GM12878 (cell line): ENCODE data around the gene CACNA1A. TPM values are rescaled to one million over a fixed set of nuclear protein-coding genes. Genes with fewer than 3 reads are reported as not detected.

Experiments used
- ATAC-seq: fragments of 200-7000 bp; cut with Tn5 transposase; 3 replicates; pipeline ENCODE4 v1.9.1; 2020; ENCODE audit warnings: mild to moderate bottlenecking, moderate library complexity
- BruUV-seq: library from RNA; stranded (reverse); fragments of 400-500 nt; replicated peaks from 2 replicates; lab custom pipeline; 2021; lab: Mats Ljungman, UMichigan
- CTCF ChIA-PET: fragments of 300-600 bp; sonication (Branson Sonifier 250); formaldehyde crosslinking; extraction: SDS; loops from one replicate; lab custom pipeline; 2021; ENCODE audit warnings: inconsistent platforms; lab: Yijun Ruan, JAX
- POLR2A ChIA-PET: fragments of 350-600 bp; formaldehyde crosslinking; extraction: SDS; loops from one replicate; lab custom pipeline; 2021; ENCODE audit warnings: inconsistent platforms; lab: Charles Lee
- RAD21 ChIA-PET: fragments of 300-600 bp; sonication (Branson Sonifier 250); formaldehyde crosslinking; loops from one replicate; lab custom pipeline; 2023; ENCODE audit warnings: antibody characterized with exemption; ENCODE audit not compliant: unreplicated experiment; lab: Charles Lee
- SMC1A ChIA-PET: fragments of 300-600 bp; sonication (Branson Sonifier 250); formaldehyde crosslinking; loops from one replicate; lab custom pipeline; 2023; ENCODE audit not compliant: unreplicated experiment, uncharacterized antibody; lab: Charles Lee
- DNase-seq: peaks from one replicate; pipeline ENCODE4 v3.0.0-alpha.2; 2011; ENCODE audit warnings: low read depth, low spot score
- FAIRE-seq: peaks from 3 replicates; lab custom pipeline; 2011; peaks lifted over from hg19 to GRCh38; lab: Jason Lieb, UNC
- H2AFZ ChIP-seq: 2 replicates; pipeline ENCODE4 v1.6.0; 2011; ENCODE audit warnings: low read depth, low read length, control low read depth; ENCODE audit not compliant: control insufficient read depth
- H3K27ac ChIP-seq: 2 replicates; pipeline ENCODE4 v1.5.1; 2011; ENCODE audit warnings: control low read depth; ENCODE audit not compliant: control insufficient read depth, insufficient read depth
- H3K27me3 ChIP-seq, 2 experiments: replicated peaks in 1 of 2; 2 replicates each; pipeline versions ENCODE4 v1.6.0 to v1.6.1; 2011; ENCODE audit warnings: low read length in 1 of 2; ENCODE audit not compliant: control insufficient read depth in 2 of 2, insufficient read depth in 2 of 2
- H3K36me3 ChIP-seq, 2 experiments: 2 replicates each; pipeline ENCODE4 v1.5.1; 2011; ENCODE audit warnings: low read length in 1 of 2; ENCODE audit not compliant: control insufficient read depth in 2 of 2, insufficient read depth in 2 of 2
- H3K4me1 ChIP-seq: 2 replicates; pipeline ENCODE4 v1.6.1; 2011; ENCODE audit warnings: mild to moderate bottlenecking, low read length, moderate library complexity, mixed read lengths; ENCODE audit not compliant: control insufficient read depth, insufficient read depth
- H3K4me2 ChIP-seq: 2 replicates; pipeline ENCODE4 v1.6.0; 2011; ENCODE audit warnings: control low read depth; ENCODE audit not compliant: control insufficient read depth, insufficient read depth
- H3K4me3 ChIP-seq: fragments of 200-600 bp; sonication (generic); 2 replicates; pipeline ENCODE4 v1.5.1; 2016
- H3K79me2 ChIP-seq: 2 replicates; pipeline ENCODE4 v1.6.0; 2011; ENCODE audit warnings: low read length; ENCODE audit not compliant: control insufficient read depth, insufficient read depth
- H3K9ac ChIP-seq: 2 replicates; pipeline ENCODE4 v1.8.0; 2011; ENCODE audit warnings: low read length, control low read depth, mixed read lengths; ENCODE audit not compliant: control insufficient read depth, insufficient read depth
- H3K9me3 ChIP-seq: replicated peaks from 3 replicates; pipeline ENCODE4 v1.5.1; 2011; ENCODE audit warnings: mild to moderate bottlenecking, low read length; ENCODE audit not compliant: control insufficient read depth, insufficient read depth
- H4K20me1 ChIP-seq: 2 replicates; pipeline ENCODE4 v1.6.0; 2011; ENCODE audit not compliant: control insufficient read depth, insufficient read depth
- BMI1 ChIP-seq: fragments of 450-650 bp; IDR thresholded peaks from 2 replicates; pipeline ENCODE4 v1.6.1; 2016; ENCODE audit warnings: mild to moderate bottlenecking, moderate library complexity, borderline replicate concordance
- DPF2 ChIP-seq: fragments of 450-650 bp; IDR thresholded peaks from 2 replicates; pipeline ENCODE4 v1.6.1; 2017; ENCODE audit warnings: mild to moderate bottlenecking
- IRF5 ChIP-seq: fragments of 450-650 bp; IDR thresholded peaks from 2 replicates; pipeline ENCODE4 v1.6.1; 2017; ENCODE audit warnings: borderline replicate concordance
- MXI1 ChIP-seq: fragments of 150-350 bp; IDR thresholded peaks from 2 replicates; pipeline ENCODE4 v1.6.1; 2011; ENCODE audit warnings: low read depth, mild to moderate bottlenecking, inconsistent platforms, low read length, improper control_type of control experiment
- MYB ChIP-seq: fragments of 150-350 bp; IDR thresholded peaks from 2 replicates; pipeline ENCODE4 v1.6.1; 2014; ENCODE audit warnings: mild to moderate bottlenecking, low read depth, low read length, borderline replicate concordance
- NKRF ChIP-seq: fragments of 450-650 bp; conservative IDR thresholded peaks from 2 replicates; pipeline ENCODE4 v1.6.1; 2017; ENCODE audit warnings: mild to moderate bottlenecking, moderate library complexity
- PAX5 ChIP-seq: IDR thresholded peaks from 2 replicates; pipeline ENCODE4 v1.6.1; 2011; ENCODE audit warnings: low read depth, low read length, borderline replicate concordance
- STAT1 ChIP-seq: fragments of 450-650 bp; conservative IDR thresholded peaks from 2 replicates; pipeline ENCODE4 v1.6.1; 2014; ENCODE audit warnings: antibody characterized with exemption, mild to moderate bottlenecking
- TCF12 ChIP-seq: IDR thresholded peaks from 2 replicates; pipeline ENCODE4 v1.6.1; 2011; ENCODE audit warnings: low read depth, mild to moderate bottlenecking, low read length
- ZZZ3 ChIP-seq: IDR thresholded peaks from 2 replicates; pipeline ENCODE4 v1.6.1; 2011; ENCODE audit warnings: low read depth; ENCODE audit not compliant: control insufficient read depth, insufficient read length
- WGBS: methylation state at CpG from one replicate; pipeline ENCODE4 v1.1.6; 2016; ENCODE audit warnings: low lambda C conversion rate; ENCODE audit not compliant: insufficient replicate concordance, insufficient coverage; ENCODE audit errors: missing lambda C conversion rate; 5-methylcytosine and 5-hydroxymethylcytosine counted together
- in situ Hi-C: fragments of 300-500 bp; cut with MboI; formaldehyde crosslinking; loops from 9 replicates; pipeline ENCODE4 v1.14.3; 2018; ENCODE audit warnings: mixed read lengths
- intact Hi-C: fragments of 100-400 bp; cut with micrococcal nuclease; formaldehyde crosslinking; loops from one replicate; pipeline ENCODE4 v1.14.2; 2022; ENCODE audit not compliant: unreplicated experiment
- polyA plus RNA-seq, 11 experiments: library from polyadenylated mRNA; depleted of rRNA in 4 of 11; unstranded in 6 of 11; stranded (reverse) in 5 of 11; fragments of >200 nt; fragmentation: Nextera tagmentation in 4 of 11; fragmentation: Illumina TruSeq in 1 of 11; extraction: Ambion mirVana in 4 of 11; extraction: Trizol in 1 of 11; gene quantifications; 1 replicate in 1 of 11; 2 replicates in 10 of 11; pipeline versions ENCODE4 v1.2.1 to v1.2.3, GENCODE V29; 2011 to 2016; ENCODE audit warnings: inconsistent platforms in 2 of 11, missing spikeins in 2 of 11, low read depth in 1 of 11
- total RNA-seq, 4 experiments: library from RNA; depleted of rRNA in 3 of 4; stranded (reverse); fragments of >200 nt in 3 of 4; fragmentation: Illumina TruSeq in 1 of 4; extraction: Trizol in 1 of 4; gene quantifications; 2 replicates each; pipeline versions ENCODE4 v1.2.1 to v1.2.3, GENCODE V29; 2013 to 2021

The CACNA1A gene
- total and polyA plus RNA-seq, 10 of the 15 experiments (the other 5 are each of a cell fraction or from before 2014, with no cell fraction given) = 1.1 to 4.4 (median 2.5) TPM

- ChIA-PET SMC1A (no interaction called here), RAD21 (no interaction called here), POLR2A (no interaction called here), CTCF (no interaction called here)
- WGBS = 29% methylated on average over 7 of the region's 7 CpGs
- DNase-seq (no peak), FAIRE-seq (no peak), ATAC-seq (no peak)
- Histone ChIP-seq H3K27me3 (no peaks in the 10 kb centered on the region), H2AFZ (no peak overlapping the region), H3K4me1 (peaks cover under 1% of the 10 kb centered on the region; the same call in 1 of the 2 replicates), H3K4me2 (no peak overlapping the region), H4K20me1 (no peaks in the 10 kb centered on the region), H3K9me3 (no peaks in the 10 kb centered on the region), H3K79me2 (no peaks in the 10 kb centered on the region), H3K4me3 (no peak overlapping the region), H3K27ac (no peak overlapping the region), H3K9ac (no peak overlapping the region), H3K36me3 (no peaks in the 10 kb centered on the region)
- no TSS peak for BruUV-seq
- intact Hi-C loops (no loop called here), in situ Hi-C loops (no loop called here)
- TF ChIP-seq BMI1 (no peak), MXI1 (no peak)
Observed at GRCh38 chr19:13229246-13229645, 277.0 kb downstream of the CACNA1A start.

DNA sequence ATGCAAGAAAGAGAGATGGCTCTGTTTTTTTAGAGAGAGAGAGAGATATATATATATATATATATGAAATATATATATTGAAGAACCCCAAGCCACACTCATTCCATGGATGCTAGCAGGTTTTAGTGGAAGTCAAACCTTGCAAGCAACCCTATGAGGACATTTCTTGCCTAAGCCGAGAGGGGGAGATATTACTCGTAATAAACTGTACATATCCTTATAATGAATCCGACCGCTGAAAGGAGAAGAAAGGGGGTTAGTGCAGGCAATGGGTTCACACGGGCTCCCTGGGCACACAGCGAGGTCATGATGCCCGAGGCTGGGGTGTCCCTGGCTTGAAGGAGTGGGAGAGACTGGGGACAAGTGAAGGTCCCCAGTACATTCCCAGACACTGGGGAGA lies 277.7 kb downstream of the CACNA1A start:
- ChIA-PET CTCF (no interaction called here), POLR2A (no interaction called here), SMC1A (no interaction called here), RAD21 (no interaction called here)
- in situ Hi-C loops (no loop called here), intact Hi-C loops (no loop called here)
- DNase-seq (no peak), ATAC-seq (no peak), FAIRE-seq (no peak)
- no peaks in the 10 kb centered on the region for H4K20me1 ChIP-seq
- BruUV-seq = no TSS peak
- no peak overlapping the region for H3K27ac ChIP-seq
- H3K9ac ChIP-seq = no peak overlapping the region
- TF ChIP-seq STAT1 = no peak
- no peak for TF ChIP-seq ZZZ3
- no peak for TF ChIP-seq TCF12
- no peak for TF ChIP-seq MYB
- TF ChIP-seq IRF5 = no peak
- TF ChIP-seq NKRF = no peak
- no peak for TF ChIP-seq PAX5
- TF ChIP-seq DPF2 = no peak
- no peak overlapping the region for H3K4me3 ChIP-seq
- H3K9me3 ChIP-seq = no peaks in the 10 kb centered on the region
- no peaks in the 10 kb centered on the region for H3K4me1 ChIP-seq
- H3K79me2 ChIP-seq = no peaks in the 10 kb centered on the region
- WGBS = 49% methylated on average over 7 of the region's 7 CpGs
- H2AFZ ChIP-seq = no peak overlapping the region
- H3K27me3 ChIP-seq = no peaks in the 10 kb centered on the region
- no peak overlapping the region for H3K4me2 ChIP-seq
- H3K36me3 ChIP-seq = no peaks in the 10 kb centered on the region
